Ishikawa (cell line): ENCODE data around the gene LYRM2.

Experiments
- CEBPB ChIP-seq: IDR thresholded peaks from 2 replicates; pipeline ENCODE4 v1.6.1; 2012
- FOXM1 ChIP-seq: IDR thresholded peaks from 2 replicates; pipeline ENCODE4 v1.6.1; 2012; ENCODE audit warnings: low read depth, borderline replicate concordance
- REST ChIP-seq: IDR thresholded peaks from 2 replicates; pipeline ENCODE4 v1.6.1; 2012; ENCODE audit warnings: low read depth, mild to moderate bottlenecking
- USF1 ChIP-seq: IDR thresholded peaks from 2 replicates; pipeline ENCODE4 v1.6.1; 2012

- TF ChIP-seq USF1, result no peak
- no peak for TF ChIP-seq CEBPB
- no peak for TF ChIP-seq REST
- TF ChIP-seq FOXM1, result no peak
Observed at GRCh38 chr6:89589297-89590025, 49.1 kb downstream of the LYRM2 start.
